Fibroblast of villous mesenchyme (primary cell): ENCODE measurements around the gene CA12. TPM values are rescaled to one million over a fixed set of nuclear protein-coding genes. Genes with fewer than 3 reads are reported as not detected.

ENCODE experiments used
- DNase-seq: peaks from one replicate; pipeline ENCODE4 v3.0.0-alpha.2; 2010; ENCODE audit warnings: low read depth
- H3K4me3 ChIP-seq: 2 replicates; pipeline ENCODE4 v1.5.1; 2011; ENCODE audit warnings: low read depth, mild to moderate bottlenecking, low read length
- total RNA-seq: library from RNA; depleted of rRNA; stranded (reverse); fragments of >200 nt; gene quantifications from 2 replicates; pipeline ENCODE4 v1.2.3, GENCODE V29; 2012
- TF ChIP-seq, protein P1 (sequence below): IDR thresholded peaks from 2 replicates; pipeline ENCODE4 v1.5.1; 2012; ENCODE audit warnings: low read depth, mild to moderate bottlenecking, low read length; ENCODE audit not compliant: insufficient read depth

The CA12 gene
- total RNA-seq, 1 donor = 15.1 TPM

DNA sequence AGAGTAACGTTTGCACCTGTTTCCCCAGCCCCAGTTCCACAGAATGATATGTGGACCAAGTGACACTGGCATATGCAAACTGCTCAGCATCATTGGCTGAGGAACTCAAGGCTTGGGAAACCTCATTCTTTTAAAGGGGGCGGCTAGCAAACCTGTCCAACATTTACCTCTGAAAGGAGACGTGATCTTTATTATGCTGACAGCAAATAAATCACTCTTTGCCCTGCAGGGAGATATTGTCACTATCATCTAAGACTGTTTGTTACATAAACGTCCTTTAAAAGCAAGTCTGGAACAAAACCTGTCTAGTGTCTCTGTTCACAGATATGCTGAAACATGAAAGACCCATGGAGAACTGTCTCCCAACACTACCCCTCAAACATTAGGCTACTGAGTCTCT lies 21.5 kb downstream of the CA12 start:
- TF ChIP-seq, protein P1, sequence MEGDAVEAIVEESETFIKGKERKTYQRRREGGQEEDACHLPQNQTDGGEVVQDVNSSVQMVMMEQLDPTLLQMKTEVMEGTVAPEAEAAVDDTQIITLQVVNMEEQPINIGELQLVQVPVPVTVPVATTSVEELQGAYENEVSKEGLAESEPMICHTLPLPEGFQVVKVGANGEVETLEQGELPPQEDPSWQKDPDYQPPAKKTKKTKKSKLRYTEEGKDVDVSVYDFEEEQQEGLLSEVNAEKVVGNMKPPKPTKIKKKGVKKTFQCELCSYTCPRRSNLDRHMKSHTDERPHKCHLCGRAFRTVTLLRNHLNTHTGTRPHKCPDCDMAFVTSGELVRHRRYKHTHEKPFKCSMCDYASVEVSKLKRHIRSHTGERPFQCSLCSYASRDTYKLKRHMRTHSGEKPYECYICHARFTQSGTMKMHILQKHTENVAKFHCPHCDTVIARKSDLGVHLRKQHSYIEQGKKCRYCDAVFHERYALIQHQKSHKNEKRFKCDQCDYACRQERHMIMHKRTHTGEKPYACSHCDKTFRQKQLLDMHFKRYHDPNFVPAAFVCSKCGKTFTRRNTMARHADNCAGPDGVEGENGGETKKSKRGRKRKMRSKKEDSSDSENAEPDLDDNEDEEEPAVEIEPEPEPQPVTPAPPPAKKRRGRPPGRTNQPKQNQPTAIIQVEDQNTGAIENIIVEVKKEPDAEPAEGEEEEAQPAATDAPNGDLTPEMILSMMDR = no peak
- no peak overlapping the region for H3K4me3 ChIP-seq
- DNase-seq = no peak

DNA sequence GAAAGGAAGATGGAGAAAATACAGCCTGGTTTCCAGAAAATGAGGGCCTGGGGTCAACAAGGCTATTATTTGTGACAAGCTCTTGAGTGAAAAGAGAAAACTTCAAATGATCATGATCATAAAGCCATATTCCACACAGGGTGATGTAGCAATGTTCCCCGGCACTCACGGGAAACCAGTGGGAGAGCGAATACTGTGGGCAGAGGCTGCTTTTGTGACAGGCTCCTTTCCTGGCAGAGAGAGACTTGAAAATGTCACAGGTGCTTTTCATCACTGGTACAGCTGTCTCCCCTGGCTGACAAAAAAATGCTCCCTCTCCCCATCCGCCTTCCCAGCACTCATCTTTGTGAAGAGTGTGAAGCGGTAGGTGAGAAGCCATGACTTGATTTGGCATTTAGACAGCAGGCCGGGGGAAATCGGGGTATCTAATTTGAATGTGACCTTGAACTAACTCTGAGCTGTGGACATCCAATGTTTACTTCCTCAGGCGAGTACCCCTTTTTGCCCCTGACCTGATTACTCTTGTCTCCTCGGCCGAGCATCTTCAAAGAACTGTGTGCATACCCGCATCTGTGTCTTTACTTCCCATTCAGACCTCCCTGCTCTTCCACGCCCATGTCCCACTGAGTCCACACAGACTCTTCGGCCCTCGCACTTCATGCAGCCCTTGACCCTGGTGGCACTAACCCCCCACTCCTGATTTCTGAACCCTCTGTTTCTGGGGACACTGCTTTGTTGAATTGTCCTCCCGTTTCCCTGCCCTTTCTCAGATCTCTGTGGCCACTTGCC lies 23.2 kb downstream of the CA12 start:
- no peak overlapping the region for H3K4me3 ChIP-seq
- TF ChIP-seq, protein P1 = no peak
- DNase-seq = no peak

DNA sequence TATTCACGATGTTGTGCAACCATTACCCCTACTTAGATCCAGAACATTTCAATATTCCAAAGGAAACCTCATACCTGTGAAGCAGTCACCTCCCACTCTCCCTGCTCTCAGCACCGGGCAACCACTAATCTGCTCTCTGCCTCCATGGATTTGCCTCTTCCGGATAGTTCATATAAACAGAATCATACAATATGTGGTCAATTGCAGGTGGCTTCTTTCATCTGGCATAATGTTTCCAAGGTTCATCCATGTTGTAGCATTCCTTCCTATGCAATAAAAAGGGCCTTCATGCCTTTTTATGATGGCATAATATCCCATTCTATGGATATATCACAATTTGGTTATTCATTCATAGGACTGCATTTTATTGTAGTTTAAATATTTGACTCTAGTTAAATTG lies 23.9 kb downstream of the CA12 start:
- TF ChIP-seq, protein P1 = no peak
- no peak overlapping the region for H3K4me3 ChIP-seq
- DNase-seq = no peak

DNA sequence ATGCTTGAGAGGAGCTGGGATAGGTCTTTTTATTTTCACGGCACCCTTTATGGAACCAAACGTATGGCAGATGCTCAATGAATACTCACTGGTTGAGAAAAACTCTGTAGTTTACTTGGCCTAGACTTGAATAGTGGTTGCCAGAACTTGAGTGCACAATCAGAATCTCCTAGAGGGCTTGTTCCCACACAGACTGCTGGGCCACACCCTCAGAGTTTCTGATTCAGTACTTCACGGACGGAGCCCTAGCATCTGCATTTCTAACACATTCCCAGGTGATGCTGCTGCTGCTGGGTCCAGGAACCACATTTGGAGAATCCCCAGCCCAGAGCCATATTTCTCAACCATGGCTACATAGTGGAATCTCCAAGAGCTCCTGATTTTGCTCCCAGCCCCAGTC lies 24.6 kb downstream of the CA12 start:
- TF ChIP-seq, protein P1 = no peak
- DNase-seq = no peak
- no peak overlapping the region for H3K4me3 ChIP-seq

DNA sequence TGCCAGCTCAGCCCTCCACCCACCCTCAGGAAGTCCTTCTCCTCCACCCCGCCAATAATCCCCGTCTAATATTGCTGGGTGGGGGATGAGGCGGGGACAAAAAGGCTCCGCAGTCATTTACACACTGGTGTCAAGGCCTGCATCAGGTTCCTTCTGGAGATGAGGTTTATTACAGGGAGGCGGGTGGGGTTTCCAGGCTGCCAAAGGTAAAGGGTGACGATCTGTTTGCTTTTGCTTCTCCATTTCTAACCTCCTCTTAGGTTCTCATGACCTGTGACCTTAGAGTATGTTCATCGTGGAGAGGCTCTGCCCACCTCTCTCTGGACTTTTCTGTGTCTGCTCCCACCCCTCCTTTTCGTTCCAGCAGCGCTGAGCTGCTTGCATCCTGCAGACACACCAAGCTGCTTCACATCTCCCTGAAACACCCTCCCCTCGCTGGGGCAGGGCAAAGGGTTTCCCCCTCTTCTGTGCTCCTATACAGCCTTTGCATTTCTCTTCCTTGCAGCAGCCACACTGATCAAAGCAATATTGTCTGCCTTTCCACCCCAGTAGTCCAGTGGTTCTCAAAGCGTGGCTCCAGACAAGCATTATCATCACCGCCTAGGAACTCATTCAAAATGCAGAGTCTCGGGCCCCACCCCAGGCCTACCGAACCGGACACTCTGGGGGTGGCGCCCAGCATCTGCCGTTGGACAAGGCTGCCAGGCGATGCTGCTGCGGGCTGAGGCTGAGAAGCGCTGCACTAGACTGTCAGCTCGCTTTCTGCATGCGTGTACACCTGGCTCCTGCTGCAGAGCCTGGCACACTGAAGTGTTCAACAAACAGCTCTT lies 26.6 kb downstream of the CA12 start:
- DNase-seq = no peak
- TF ChIP-seq, protein P1 = no peak
- H3K4me3 ChIP-seq = no peak overlapping the region

DNA sequence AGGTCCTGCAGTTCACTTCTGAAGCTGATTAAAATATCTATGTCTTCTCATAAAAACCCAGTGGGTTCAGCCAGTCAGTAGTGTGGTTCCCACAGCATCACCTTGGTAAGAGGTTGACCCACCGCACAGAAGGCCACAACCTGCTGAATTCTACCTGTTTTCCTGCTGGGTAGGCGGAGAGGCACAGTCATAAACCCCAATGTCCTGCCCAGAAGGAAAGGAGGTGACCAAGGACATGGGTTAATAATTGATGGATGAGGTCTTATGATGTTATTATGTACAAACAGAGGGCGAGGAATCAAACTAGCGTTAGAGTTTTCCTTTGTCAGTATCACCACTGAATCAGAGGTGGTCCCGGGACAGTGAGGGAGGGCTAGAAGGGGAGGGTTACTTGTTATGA lies 27.8 kb downstream of the CA12 start:
- TF ChIP-seq, protein P1 = no peak
- DNase-seq = no peak
- H3K4me3 ChIP-seq = no peak overlapping the region
